Measurements from ENCODE around the gene STX7. TPM values are rescaled to one million over a fixed set of nuclear protein-coding genes. Genes with fewer than 3 reads are reported as not detected.
"Not testable (repeated sequence)": the region's sequence is repeated elsewhere in the genome, so short reads cannot be mapped to it uniquely, and the experiment has no call there.

Gene STX7, protein sequence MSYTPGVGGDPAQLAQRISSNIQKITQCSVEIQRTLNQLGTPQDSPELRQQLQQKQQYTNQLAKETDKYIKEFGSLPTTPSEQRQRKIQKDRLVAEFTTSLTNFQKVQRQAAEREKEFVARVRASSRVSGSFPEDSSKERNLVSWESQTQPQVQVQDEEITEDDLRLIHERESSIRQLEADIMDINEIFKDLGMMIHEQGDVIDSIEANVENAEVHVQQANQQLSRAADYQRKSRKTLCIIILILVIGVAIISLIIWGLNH
- 25.6 and 26.6 TPM in 2 replicates for total RNA-seq (2012; rRNA removed)

DNA sequence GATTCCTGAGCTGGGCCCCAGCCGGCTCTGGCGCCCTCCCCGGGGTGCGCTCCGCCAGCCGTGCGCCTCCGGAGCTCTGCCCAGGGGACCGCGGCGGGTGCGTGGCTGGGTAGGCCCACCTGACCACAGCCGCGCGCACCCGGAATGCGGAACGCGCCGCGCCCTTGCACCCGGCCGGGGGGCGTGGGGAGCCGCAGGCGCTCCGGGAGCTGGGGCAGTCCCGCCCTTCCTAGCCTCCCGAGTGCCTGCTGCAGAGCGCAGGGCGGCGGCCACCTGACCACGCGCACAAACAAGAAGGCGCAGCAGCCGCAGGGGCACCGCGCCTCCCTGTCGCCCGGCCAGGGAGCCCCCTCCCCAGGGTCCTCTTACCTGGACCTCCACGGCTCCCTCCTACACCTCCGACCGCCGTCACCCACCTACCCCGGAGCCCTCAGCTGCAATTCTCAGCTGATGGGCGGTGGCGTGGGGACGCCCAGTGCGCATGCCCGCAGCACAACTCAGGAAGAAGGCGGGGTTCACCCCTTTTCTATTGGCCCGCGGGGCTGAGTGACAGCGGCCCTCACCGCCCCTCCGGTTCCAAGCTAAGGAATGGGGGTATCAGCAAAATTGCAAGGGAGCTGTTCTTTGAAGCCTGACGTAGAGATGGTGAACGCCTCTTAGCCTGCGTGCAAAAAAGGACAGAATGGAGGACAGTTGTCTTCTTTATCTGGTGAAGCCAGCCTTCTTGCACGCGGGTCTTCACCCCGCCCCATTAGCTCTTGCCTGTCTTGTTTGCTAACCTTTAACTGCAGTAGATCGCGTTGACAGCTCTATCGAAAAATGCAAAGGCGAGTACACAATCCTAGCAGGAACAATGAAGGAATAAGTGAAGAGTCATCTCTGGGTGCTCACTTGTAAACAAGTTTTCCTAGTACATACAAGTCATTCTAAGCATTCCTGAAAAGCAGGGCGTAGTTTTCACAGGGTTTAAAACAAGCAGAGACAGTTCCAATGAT, at the start of gene STX7:
Gene STX7 (minus strand): TSS at position 479 of the 995 bp plus-strand sequence. CDS start 9,586 bp downstream, outside the sequence.
- Histone ChIP-seq H3K4me3 (ENCODE audit: low read length) (peak within 1 kb of the TSS; percentile 94), H3K9ac (ENCODE audit: low read depth, low read length) (peak within 1 kb of the TSS; percentile 86), H3K27me3 (ENCODE audit: control insufficient read depth, insufficient read depth, low read length) (peaks cover 4% of the 10 kb centered on the region), H3K9me3 (replicated peaks; ENCODE audit: low read length) (no peaks in the 10 kb centered on the region), H3K4me1 (ENCODE audit: control insufficient read depth, insufficient read depth, low read length) (peaks cover 27% of the 10 kb centered on the region), H3K36me3 (ENCODE audit: insufficient read depth, low read length) (peaks cover 5% of the 10 kb centered on the region), H3K4me2 (ENCODE audit: low read length) (peak within 1 kb of the TSS; percentile 86)

DNA sequence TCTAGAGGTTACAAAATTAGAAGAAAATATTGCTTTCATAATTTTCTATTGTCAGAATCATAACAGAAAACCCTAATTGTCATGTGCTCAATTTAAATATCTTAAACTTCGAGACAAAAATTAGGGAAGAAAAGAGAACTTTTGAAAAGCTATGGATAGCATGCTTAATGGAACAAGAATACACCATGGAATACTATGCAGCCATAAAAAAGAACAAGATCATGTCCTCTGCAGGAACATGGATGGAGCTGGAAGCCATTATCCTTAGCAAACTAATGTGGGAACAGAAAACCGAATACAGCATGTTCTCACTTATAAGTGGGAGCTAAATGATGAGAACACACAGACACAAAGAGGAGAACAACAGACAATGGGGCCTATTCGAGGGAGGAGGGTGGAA, 47.2 kb upstream of the STX7 start:
- peaks cover 26% of the 10 kb centered on the region for H3K27me3 ChIP-seq (ENCODE audit: control insufficient read depth, insufficient read depth, low read length)
- H3K9me3 ChIP-seq (replicated peaks; ENCODE audit: low read length); H3K4me3 ChIP-seq (ENCODE audit: low read length); H3K9ac ChIP-seq (ENCODE audit: low read depth, low read length); H3K4me2 ChIP-seq (ENCODE audit: low read length); H3K36me3 ChIP-seq (ENCODE audit: insufficient read depth, low read length); H3K4me1 ChIP-seq (ENCODE audit: control insufficient read depth, insufficient read depth, low read length): not testable (repeated sequence)

DNA sequence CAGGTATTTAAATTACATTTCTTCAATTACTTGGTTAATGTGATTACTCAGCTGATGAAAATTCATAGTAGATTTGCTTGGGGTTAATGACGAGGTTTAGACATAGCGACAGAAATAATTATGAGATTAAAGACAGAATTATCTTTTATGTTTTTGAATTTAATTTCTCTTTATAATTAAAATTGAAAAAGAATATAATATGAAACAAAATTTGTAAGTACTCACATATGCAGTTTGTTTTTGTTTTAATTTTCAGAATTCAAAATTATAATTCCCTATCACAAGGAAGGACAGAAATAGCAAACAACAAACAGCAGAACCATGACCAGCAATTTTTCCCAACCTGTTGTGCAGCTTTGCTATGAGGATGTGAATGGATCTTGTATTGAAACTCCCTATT, 39.5 kb upstream of the STX7 start, which contains the start of gene TAAR8:
Gene TAAR8 (plus strand): TSS at position 301 of the 400 bp plus-strand sequence. CDS start 21 bp downstream, at position 322.
- Histone ChIP-seq H3K4me1 (ENCODE audit: control insufficient read depth, insufficient read depth, low read length) (no peaks in the 10 kb centered on the region), H3K9ac (ENCODE audit: low read depth, low read length) (no peak within 1 kb of the TSS), H3K27me3 (ENCODE audit: control insufficient read depth, insufficient read depth, low read length) (peaks cover 46% of the 10 kb centered on the region), H3K4me3 (ENCODE audit: low read length) (no peak within 1 kb of the TSS), H3K36me3 (ENCODE audit: insufficient read depth, low read length) (no peaks in the 10 kb centered on the region), H3K9me3 (replicated peaks; ENCODE audit: low read length) (no peaks in the 10 kb centered on the region), H3K4me2 (ENCODE audit: low read length) (no peak within 1 kb of the TSS)

DNA sequence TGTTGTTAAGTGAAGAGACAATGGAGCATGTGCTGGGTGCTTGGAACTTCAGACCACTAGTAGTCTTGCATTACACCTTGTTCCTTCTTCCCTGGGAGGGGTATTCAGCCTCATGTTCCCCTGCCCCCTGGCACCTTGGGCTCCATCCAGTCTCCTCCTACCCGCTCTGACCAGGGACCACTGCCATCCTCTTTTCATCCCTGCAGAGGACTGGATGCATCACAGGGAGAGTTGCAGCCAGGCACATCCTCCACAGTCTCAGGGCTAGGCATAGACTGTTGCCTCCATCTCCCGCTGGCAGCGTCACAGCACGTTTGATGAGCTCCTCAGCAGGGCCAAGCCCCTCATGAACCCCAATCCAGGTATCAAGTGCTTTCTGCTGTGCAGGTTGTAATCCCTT, 38.3 kb upstream of the STX7 start:
- no peaks in the 10 kb centered on the region for H3K9me3 ChIP-seq (replicated peaks; ENCODE audit: low read length)
- H3K36me3 ChIP-seq (ENCODE audit: insufficient read depth, low read length), result no peaks in the 10 kb centered on the region
- H3K4me2 ChIP-seq (ENCODE audit: low read length), result no peak overlapping the region
- peaks cover 47% of the 10 kb centered on the region for H3K27me3 ChIP-seq (ENCODE audit: control insufficient read depth, insufficient read depth, low read length)
- no peak overlapping the region for H3K9ac ChIP-seq (ENCODE audit: low read depth, low read length)
- no peak overlapping the region for H3K4me3 ChIP-seq (ENCODE audit: low read length)
- H3K4me1 ChIP-seq (ENCODE audit: control insufficient read depth, insufficient read depth, low read length), result no peaks in the 10 kb centered on the region

DNA sequence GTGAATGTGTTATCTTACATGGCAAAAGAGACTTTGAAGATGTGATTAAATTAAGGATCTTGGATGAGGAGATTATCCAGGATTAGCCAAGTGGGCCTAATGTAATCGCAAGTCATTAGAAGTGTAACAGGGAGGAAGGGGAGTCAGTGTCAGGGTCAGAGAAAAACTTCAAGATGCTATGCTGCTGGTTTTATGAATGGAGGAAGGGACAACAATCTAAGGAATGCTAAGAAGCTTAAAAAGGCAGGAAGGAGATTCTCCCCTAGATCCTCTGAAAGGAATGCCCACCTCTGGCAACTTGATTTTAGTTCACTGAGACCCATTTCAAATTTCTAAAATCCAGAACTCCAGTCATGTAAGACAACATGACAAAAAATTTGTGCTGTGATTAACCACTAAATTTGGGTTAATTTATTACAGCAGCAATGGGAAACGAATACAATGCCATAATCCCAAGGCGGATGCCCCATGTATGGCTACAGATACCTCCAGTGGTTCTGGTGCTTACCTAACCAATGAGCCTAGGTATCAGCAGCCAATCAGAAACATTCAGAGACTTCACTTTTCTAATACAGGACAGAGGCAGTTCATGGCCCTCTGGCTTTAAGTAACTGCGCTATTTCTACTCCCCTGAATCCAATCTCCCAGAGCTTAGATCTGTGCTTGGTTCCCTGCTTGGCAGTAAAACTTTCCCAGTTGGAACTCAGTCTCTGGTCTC, 36.0 kb upstream of the STX7 start:
- Histone ChIP-seq H3K4me1 (ENCODE audit: control insufficient read depth, insufficient read depth, low read length) (no peaks in the 10 kb centered on the region), H3K9ac (ENCODE audit: low read depth, low read length) (no peak overlapping the region), H3K36me3 (ENCODE audit: insufficient read depth, low read length) (no peaks in the 10 kb centered on the region), H3K9me3 (replicated peaks; ENCODE audit: low read length) (no peaks in the 10 kb centered on the region), H3K27me3 (ENCODE audit: control insufficient read depth, insufficient read depth, low read length) (peaks cover 57% of the 10 kb centered on the region), H3K4me2 (ENCODE audit: low read length) (no peak overlapping the region), H3K4me3 (ENCODE audit: low read length) (no peak overlapping the region)

DNA sequence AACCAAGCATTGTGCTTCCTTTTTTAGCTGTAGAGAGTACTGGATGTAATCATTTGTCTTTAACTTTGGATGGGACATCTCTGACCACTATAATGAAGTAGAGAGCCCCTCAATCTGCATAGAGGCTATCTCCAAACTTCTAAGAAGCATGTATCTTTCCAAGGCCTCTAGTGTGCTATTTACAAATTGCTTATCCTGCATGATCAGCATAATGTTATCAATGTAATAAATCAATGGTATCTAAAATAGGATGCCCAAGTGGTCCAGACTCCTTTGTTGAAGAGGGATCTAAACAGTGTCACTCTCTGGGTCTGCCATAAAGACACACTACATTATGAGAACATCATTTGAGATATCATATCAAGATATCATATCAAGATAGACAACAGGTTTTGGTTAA, 31.9 kb upstream of the STX7 start:
- Histone ChIP-seq H3K27me3 (ENCODE audit: control insufficient read depth, insufficient read depth, low read length) (peaks cover 50% of the 10 kb centered on the region), H3K4me1 (ENCODE audit: control insufficient read depth, insufficient read depth, low read length) (no peaks in the 10 kb centered on the region), H3K4me3 (ENCODE audit: low read length) (no peak overlapping the region), H3K9me3 (replicated peaks; ENCODE audit: low read length) (no peaks in the 10 kb centered on the region), H3K36me3 (ENCODE audit: insufficient read depth, low read length) (no peaks in the 10 kb centered on the region), H3K4me2 (ENCODE audit: low read length) (no peak overlapping the region), H3K9ac (ENCODE audit: low read depth, low read length) (no peak overlapping the region)

DNA sequence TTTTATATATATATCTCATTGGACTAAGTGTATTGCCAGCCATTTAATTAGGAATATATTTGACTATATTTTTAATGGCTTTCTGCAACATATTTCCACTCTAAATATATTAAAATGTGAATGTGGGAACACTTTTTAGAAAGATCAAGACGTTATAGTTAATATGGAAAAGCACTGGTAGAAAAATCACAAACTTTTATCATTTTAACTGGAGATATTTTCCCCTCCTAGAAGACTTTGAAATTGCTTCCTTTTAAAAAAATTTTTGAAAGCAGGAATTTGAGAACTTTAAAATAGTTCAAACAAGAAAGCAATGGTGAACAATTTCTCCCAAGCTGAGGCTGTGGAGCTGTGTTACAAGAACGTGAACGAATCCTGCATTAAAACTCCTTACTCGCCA, 25.1 kb upstream of the STX7 start, which contains the start of gene TAAR9:
Gene TAAR9 (plus strand): TSS at position 301 of the 400 bp plus-strand sequence. CDS start 13 bp downstream, at position 314.
- H3K4me3 ChIP-seq (ENCODE audit: low read length), result no peak within 1 kb of the TSS
- H3K9ac ChIP-seq (ENCODE audit: low read depth, low read length), result no peak within 1 kb of the TSS
- H3K27me3 ChIP-seq (ENCODE audit: control insufficient read depth, insufficient read depth, low read length), result peaks cover 51% of the 10 kb centered on the region
- no peaks in the 10 kb centered on the region for H3K36me3 ChIP-seq (ENCODE audit: insufficient read depth, low read length)
- no peak within 1 kb of the TSS for H3K4me2 ChIP-seq (ENCODE audit: low read length)
- H3K4me1 ChIP-seq (ENCODE audit: control insufficient read depth, insufficient read depth, low read length), result no peaks in the 10 kb centered on the region
- no peaks in the 10 kb centered on the region for H3K9me3 ChIP-seq (replicated peaks; ENCODE audit: low read length)

DNA sequence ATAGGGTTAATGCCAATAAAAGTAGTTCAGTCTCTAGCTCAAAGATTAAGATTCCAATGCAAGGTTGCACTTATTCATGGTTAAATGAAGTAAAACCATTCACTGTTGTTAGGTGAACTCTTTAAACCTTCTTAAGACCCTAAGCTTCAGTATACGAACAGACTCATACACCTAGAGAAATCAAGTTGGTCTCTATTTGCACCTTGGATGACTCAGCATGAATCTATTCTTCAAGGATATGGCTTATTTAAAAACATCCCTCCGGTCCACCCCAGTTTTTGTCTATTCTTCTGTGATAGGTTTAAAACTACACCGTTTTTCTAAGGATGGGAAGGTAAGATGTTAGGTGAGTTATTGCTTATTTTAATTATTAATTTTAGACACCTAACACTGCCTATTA, 24.2 kb upstream of the STX7 start:
- Histone ChIP-seq H3K9ac (ENCODE audit: low read depth, low read length) (no peak overlapping the region), H3K27me3 (ENCODE audit: control insufficient read depth, insufficient read depth, low read length) (peaks cover 51% of the 10 kb centered on the region), H3K4me3 (ENCODE audit: low read length) (no peak overlapping the region), H3K36me3 (ENCODE audit: insufficient read depth, low read length) (no peaks in the 10 kb centered on the region), H3K4me2 (ENCODE audit: low read length) (no peak overlapping the region), H3K9me3 (replicated peaks; ENCODE audit: low read length) (no peaks in the 10 kb centered on the region), H3K4me1 (ENCODE audit: control insufficient read depth, insufficient read depth, low read length) (no peaks in the 10 kb centered on the region)

DNA sequence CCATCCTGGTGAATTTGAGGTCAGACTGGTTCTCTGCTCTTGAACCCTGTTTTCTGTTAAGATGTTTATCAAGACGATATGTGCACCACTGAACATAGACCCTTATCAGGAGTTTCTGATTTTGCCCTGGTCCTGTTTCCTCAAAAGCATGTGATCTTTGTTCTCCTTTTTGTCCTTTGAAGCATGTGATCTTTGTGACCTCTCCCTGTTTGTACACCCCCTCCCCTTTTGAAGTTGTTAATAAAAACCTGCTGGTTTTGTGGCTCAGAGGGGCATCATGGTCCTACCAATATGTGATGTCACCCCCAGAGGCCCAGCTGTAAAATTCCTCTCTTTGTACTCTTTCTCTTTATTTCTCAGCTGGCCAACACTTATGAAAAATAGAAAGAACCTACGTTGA, 21.6 kb upstream of the STX7 start:
- H3K4me3 ChIP-seq (ENCODE audit: low read length); H3K9me3 ChIP-seq (replicated peaks; ENCODE audit: low read length); H3K36me3 ChIP-seq (ENCODE audit: insufficient read depth, low read length); H3K4me1 ChIP-seq (ENCODE audit: control insufficient read depth, insufficient read depth, low read length); H3K9ac ChIP-seq (ENCODE audit: low read depth, low read length); H3K4me2 ChIP-seq (ENCODE audit: low read length): not testable (repeated sequence)
- peaks cover 32% of the 10 kb centered on the region for H3K27me3 ChIP-seq (ENCODE audit: control insufficient read depth, insufficient read depth, low read length)

DNA sequence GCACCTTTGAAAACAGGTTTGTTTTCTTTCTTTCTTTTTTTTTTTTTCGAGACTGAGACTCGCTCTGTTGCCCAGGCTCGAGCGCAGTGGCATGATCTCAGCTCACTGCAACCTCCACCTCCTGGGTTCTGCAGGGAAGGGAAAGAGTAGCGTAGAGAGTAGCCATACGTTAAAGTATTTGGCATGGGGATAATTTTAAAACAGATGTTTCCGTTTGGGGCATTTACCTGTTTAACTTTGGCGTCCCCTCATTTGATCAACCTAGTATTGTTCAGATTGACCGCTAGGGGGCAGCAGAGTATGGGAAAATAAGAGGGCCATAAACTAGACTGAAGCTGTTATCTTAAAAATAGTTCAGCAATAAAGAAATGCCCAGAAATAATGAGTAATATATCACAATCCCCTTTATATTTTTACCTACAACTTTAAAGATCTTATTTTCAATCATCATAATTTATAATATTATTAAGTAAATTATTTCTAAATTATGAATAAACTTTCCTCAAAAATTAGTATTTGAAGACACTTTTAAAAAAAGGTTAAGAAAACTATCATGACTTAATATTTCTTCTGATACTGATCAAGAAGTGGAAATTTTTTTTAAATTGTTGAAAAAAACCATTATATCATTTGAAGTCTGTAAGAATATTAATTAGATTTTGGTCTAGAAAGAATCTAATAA, 17.5 kb upstream of the STX7 start:
- no peak overlapping the region for H3K9ac ChIP-seq (ENCODE audit: low read depth, low read length)

More for the DNA sequence above, 17.5 kb upstream of the STX7 start:
- Histone ChIP-seq H3K4me2 (ENCODE audit: low read length) (peak overlapping the region; percentile 1), H3K9me3 (replicated peaks; ENCODE audit: low read length) (no peaks in the 10 kb centered on the region), H3K4me3 (ENCODE audit: low read length) (peak overlapping the region; percentile 40), H3K27me3 (ENCODE audit: control insufficient read depth, insufficient read depth, low read length) (peaks cover 3% of the 10 kb centered on the region), H3K4me1 (ENCODE audit: control insufficient read depth, insufficient read depth, low read length) (peaks cover 6% of the 10 kb centered on the region), H3K36me3 (ENCODE audit: insufficient read depth, low read length) (no peaks in the 10 kb centered on the region)
